ENCODE measurements around the gene SGPL1.
"Not testable (repeated sequence)": the region's sequence is repeated elsewhere in the genome, so short reads cannot be mapped to it uniquely, and the experiment has no call there.

Gene SGPL1, protein sequence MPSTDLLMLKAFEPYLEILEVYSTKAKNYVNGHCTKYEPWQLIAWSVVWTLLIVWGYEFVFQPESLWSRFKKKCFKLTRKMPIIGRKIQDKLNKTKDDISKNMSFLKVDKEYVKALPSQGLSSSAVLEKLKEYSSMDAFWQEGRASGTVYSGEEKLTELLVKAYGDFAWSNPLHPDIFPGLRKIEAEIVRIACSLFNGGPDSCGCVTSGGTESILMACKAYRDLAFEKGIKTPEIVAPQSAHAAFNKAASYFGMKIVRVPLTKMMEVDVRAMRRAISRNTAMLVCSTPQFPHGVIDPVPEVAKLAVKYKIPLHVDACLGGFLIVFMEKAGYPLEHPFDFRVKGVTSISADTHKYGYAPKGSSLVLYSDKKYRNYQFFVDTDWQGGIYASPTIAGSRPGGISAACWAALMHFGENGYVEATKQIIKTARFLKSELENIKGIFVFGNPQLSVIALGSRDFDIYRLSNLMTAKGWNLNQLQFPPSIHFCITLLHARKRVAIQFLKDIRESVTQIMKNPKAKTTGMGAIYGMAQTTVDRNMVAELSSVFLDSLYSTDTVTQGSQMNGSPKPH

DNA sequence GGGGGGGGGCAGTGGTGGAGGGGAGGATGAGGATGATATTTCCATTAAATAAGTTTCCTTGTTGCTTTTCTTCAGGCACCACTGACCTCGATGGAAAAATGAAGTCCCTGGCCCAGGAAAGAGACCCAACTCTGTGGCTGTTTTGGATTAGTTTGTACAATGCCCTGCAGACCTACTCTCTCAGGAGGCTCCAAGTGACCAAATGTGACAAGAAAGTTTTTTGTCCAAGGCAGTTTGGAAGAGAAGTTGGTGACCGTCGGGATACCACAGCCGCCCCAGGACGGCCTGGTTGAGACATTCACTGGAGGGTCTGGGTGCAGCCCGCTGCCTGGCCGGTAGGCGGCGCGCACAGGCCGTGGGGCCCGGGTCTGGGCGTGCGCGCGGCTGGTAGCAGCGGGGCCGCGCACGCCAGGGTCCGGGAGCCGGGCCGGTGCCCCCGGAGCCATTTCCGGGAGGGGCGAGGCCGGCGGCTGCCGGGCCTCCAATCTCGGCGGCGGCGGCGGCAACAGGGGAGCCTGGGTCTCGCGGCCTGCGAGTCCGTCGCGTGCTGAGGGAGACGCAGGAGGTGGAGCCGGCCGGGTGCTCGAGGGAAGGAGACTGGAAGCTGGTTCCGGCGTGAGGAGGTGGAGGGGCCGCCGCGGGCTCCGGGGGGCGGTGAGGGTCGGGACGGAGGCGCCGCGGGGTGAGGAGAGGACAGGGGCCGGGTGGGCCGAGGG is at the start of gene SGPL1:
TSS of gene SGPL1 (plus strand) at position 445 of the 716 bp plus-strand sequence. CDS start 906 bp downstream, outside the sequence.
- TF ChIP-seq GATA1 (IDR thresholded peaks at IDR 0.05; ENCODE audit: low read depth, low read length) = no peak
- no peak for TF ChIP-seq POLR2A (IDR thresholded peaks at IDR 0.05; ENCODE audit: low read length)
- DNase-seq = peak; percentile 73 to 83

DNA sequence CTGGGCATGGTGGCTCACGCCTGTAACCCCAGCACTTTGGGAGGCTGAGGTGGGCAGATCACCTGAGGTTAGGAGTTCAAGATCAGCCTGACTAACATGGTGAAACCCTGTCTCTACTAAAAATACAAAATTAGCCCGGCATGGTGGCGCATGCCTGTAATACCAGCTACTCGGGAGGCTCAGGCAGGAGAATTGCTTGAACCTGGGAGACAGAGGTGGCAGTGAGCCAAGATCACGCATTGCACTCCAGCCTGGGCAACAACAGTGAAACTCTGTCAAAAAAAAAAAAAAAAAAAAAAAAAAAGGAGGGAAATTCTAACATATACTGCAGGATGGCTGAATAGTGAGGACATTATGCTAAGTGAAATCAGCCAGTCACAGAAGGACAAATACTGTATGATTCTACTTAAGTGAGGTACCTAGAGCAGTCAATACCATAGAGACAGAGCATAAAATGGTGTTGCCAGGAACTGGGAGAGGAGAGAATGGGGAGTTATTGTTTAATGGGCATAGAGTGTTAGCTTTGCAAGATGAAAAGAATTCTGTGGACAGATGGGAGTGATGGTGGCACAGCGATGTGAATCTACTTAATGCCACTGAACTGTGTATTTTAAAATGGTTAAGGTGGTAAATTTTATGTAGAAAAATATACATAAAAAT is 47.6 kb upstream of the SGPL1 start:
- DNase-seq = not testable (repeated sequence)

DNA sequence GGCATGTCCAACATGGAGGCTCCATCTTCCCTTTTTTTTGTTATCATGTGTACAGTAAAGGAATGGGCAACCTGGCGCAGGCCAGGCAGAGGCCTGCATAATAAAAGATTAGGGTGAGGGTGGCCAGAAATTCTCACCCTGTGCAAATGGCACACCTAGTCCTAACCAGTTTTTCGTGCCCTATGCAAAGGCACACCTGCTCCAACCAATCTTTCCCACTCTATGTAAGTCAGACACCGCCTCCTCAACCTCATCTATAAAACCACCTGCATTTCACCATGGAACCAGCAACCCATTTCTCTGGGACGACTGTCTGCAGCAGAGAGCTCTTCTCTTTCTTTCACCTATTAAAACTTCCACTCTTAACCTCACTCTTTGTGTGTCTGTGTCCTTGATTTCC is 46.6 kb upstream of the SGPL1 start:
- TF ChIP-seq POLR2A (IDR thresholded peaks at IDR 0.05; ENCODE audit: low read length) = no peak
- TF ChIP-seq GATA1 (IDR thresholded peaks at IDR 0.05; ENCODE audit: low read depth, low read length) = no peak
- DNase-seq = no peak

DNA sequence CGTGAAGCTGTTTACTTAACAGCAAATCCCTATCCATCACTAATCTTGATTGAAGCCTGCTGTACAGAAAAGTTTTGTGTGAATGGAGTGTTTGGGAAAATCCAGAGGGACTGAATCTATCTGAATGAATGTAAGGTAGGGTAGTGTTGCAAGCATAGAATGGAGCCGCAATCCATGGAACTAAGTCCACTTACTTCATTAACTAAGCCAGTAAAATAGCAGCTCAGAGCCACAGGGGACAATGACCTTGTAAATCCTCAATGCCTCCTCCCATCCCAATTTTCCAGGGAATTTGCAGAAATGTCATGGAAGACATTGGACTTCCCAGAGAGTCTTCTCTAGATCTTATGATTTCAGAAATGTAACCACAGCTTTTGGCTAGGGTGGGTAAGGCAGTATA is 45.7 kb upstream of the SGPL1 start:
- no peak for TF ChIP-seq POLR2A (IDR thresholded peaks at IDR 0.05; ENCODE audit: low read length)
- no peak for TF ChIP-seq GATA1 (IDR thresholded peaks at IDR 0.05; ENCODE audit: low read depth, low read length)
- no peak for DNase-seq

DNA sequence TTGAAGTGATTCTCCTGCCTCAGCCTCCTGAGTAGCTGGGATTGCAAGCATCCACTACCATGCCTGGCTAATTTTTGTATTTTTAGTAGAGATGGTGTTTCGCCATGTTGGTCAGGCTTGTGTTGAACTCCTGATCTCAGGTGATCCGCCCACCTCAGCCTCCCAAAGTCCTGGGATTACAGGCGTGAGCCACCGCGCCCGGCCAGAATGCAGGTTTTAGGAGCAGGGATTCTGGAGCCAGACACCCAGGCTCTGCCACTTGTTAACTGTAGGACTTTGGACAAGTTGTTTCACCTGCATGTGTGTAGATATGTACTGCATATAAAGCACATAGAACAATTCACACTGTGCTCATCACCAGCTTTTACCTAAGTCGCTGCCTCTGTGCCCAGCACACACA is 45.2 kb upstream of the SGPL1 start:
- not testable (repeated sequence) for DNase-seq

DNA sequence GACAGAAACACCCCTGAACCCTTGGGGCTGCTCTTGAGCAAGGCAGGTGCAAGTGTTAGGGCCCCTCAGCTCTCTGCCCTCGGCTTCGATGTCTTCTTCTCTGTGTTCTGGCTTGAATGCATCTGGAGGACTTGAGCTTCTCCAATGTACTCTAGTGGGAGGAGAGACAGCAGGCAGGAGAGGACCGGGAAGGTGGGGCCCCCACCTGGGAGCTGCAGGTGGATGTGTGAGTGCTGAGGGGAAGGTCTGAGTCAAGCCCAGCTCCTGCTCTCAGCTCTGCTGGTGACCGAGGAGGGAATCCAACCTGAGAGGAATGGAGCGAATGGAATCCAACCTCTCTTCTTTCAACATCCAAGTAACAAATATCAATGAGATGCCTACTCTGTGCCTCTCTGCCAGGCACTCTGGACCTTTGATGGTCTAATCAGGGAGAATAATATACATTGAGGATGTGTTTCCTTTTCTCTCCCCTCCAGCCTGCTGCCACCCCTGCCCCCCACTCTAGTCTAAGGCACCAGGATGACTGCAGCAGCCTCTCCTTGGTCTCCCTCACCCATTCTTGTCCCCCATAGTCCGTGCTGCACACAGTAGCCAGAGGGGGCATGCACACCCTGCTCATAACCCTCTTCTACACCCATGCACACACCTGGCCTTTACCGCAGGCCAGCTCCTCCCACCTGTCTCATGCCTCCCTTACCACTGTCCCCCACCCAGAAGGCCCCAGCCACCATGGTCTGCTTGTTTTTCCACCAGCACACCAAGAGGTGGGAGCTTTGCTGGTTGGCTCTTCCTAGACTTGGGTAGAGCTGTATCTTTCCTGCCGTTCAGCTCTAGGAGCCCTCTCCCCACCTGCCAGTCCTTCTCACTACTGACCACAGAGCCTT is 44.2 kb upstream of the SGPL1 start:
- DNase-seq = no peak
- TF ChIP-seq GATA1 (IDR thresholded peaks at IDR 0.05; ENCODE audit: low read depth, low read length) (no peak), POLR2A (IDR thresholded peaks at IDR 0.05; ENCODE audit: low read length) (no peak)

DNA sequence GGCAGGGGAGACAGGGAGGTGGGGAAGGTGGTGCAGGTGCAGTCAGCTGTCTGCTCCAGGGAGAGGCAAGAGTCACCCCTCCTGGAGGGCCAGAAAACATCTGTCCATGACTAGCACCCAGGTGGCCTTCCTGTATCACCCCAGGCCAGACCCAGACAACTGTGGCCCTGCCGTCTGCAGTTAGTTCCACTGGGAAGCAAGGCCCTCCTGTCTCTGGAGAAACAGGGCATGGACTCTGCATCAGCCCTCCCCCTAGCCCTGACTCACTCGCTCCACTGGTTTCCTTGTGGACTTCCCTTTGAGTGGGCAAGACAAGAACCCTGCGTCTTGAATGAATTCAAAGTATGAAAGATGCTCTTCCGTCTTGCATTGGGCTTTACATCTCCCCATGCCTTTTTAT is 43.1 kb upstream of the SGPL1 start:
- DNase-seq = no peak
- TF ChIP-seq GATA1 (IDR thresholded peaks at IDR 0.05; ENCODE audit: low read depth, low read length) = no peak

DNA sequence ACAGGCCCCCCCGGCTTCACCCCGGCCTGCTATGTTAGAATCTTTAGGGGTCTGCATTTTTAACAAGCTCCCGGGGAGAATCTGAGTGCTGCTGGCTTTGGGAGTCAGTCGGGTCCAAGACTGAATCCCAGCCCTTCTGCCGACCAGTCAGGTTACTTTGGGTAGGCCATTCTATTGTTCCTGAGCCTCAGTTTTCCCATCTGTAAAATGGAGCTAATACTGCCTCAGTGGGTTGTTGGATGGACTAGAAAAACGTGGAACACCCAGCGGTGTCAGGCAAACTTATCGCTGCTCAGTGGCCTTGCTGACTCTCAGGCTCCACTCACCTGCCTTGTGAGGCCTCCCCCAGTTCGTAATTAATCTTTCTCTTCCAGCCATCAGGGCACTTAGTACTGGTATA is 42.3 kb upstream of the SGPL1 start:
- DNase-seq = no peak

DNA sequence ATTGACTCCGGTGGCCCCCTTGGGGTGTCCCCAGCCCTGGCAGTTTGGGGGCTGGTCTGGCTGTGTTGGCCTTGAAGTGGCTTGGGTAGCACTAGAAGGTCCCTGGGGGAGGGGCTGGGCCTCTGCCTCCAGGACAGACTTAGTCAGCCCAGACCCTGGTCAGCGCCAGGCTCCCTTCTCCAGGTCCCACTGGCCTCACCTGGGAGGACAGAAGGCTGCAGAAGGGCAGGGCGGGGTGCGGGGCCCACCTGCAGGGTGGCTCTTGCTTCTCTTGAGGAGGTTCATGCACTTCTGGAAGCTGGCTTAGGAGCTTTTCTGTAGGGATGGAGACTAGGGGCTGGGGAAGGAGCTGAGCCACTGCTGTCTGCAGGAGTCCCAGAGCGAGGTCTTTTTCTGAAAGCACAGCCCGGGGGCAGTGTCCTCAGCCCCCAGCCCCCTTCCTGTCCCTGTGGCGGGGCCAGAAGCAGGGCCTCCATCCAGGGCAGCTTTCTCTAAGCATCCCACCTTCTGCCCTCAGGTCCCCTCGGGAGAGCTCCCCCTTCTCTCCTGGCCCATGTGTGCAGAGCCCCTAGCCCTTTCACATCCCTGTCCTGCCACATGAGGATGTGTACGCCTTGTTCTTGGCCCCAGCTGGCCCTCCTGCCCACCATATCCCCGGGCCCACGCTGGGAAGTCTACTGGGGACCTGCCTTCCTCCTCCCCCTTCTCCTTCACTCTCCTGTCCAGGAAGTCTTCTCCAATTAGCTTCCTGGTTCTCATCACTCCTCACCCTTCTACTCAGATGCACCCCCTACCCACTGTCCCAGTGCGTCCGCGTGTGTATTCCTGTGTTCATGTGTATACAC is 41.6 kb upstream of the SGPL1 start:
- no peak for DNase-seq
- no peak for TF ChIP-seq POLR2A (IDR thresholded peaks at IDR 0.05; ENCODE audit: low read length)
- no peak for TF ChIP-seq GATA1 (IDR thresholded peaks at IDR 0.05; ENCODE audit: low read depth, low read length)

More for the DNA sequence above, 42.3 kb upstream of the SGPL1 start:
- TF ChIP-seq GATA1 (IDR thresholded peaks at IDR 0.05; ENCODE audit: low read depth, low read length) (no peak), POLR2A (IDR thresholded peaks at IDR 0.05; ENCODE audit: low read length) (no peak)

DNA sequence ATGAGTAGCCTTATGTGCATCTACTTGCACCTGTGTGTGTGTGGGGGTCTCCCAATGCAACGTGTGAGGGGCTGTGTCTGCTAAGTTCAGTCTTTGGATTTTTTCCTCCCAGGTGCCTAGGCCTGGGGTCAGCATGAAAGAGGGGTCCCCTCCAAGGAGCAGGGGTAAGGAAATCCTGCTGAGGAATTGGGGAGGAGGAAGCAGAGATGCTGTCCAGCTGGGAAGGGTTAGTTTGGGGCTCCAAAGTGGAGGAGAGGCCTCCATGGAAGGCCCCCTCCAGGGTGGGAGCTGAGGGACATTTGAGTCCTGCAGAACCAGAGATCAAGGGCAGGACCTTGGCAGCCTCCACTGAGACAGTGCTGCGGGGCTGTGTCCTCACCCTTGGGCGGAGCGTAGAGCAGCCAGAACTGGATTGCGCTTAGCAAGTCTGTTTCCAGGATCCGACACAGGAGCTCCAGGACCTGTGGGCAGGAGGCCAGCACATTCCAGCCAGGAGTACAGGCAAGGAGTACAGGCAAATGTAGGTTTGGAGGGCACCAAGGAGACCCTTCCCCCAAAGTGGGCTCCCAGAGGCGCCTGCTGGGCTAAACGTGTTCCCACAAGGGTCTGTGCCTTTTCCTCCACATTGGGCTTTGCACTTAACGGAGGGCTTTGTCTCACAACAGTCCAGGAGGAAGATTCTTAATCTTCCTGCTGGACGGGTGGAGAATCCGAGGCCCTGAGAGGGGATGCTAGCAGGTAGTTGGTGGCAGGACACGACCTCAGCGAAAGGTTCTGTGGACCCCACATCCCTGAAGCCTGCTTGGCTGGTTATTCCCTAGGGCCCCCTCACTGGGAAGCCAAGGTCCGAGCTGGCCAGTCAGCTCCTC is 40.7 kb upstream of the SGPL1 start:
- no peak for DNase-seq
- no peak for TF ChIP-seq GATA1 (IDR thresholded peaks at IDR 0.05; ENCODE audit: low read depth, low read length)
- TF ChIP-seq POLR2A (IDR thresholded peaks at IDR 0.05; ENCODE audit: low read length) = no peak

DNA sequence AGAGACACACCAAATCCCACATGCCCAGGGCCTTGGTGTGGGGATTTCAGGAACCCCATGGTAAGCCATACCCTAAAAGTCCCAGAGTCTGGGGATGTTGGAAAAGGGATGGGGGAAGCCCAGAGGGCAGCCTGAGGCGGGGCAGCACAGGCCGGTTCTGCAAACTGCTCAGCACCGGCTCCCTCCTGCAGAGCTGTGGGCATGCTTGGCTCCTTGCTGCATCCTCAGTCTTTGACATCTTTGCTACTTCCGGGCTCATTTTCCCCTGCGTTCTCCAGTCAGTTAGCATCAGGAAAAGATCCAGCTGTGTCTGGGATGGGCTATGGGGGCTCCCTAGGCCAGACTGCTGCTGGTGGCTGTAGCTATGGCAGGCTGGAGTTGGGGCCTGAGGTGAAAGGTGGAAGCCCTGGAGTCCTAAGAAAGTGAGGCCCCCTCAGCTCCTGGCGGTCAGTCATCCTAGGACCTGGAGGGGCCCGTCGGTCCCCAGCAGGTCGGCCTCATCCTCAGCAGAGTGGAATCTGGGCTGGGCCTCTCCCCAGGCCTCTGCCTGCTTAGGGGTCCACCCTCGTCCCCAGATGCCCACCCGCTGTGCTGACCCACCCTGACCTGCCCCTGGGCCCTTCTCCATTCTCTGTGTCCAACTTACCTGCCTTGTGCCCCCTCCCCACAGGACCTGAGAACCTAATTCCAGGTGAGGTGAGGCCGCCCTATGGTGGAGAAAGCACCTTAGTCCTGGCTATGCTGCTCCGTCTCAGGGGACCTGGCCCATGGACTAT is 39.9 kb upstream of the SGPL1 start:
- DNase-seq = no peak
- TF ChIP-seq GATA1 (IDR thresholded peaks at IDR 0.05; ENCODE audit: low read depth, low read length) (no peak), POLR2A (IDR thresholded peaks at IDR 0.05; ENCODE audit: low read length) (no peak)
